SK-N-MC (cell line): ENCODE results near the gene RORC.
A peak's percentile ranks its signal among the peaks of the same experiment; 100 is the strongest.

ENCODE experiments used
- DNase-seq: peaks from one replicate; pipeline ENCODE4 v3.0.0-alpha.2; 2011; ENCODE audit warnings: low read depth, low spot score
- H3K27ac ChIP-seq: fragments of 200-600 bp; sonication (generic); 2 replicates; pipeline ENCODE4 v1.5.1; 2016; ENCODE audit warnings: mixed run types
- H3K36me3 ChIP-seq: fragments of 200-600 bp; sonication (generic); 2 replicates; pipeline ENCODE4 v1.6.1; 2017; ENCODE audit warnings: antibody characterized with exemption, low read length, mixed read lengths; ENCODE audit not compliant: insufficient read depth
- H3K4me3 ChIP-seq: fragments of 200-600 bp; sonication (generic); 2 replicates; pipeline ENCODE4 v1.5.1; 2016
- H3K9ac ChIP-seq: fragments of 200-600 bp; sonication (generic); 2 replicates; pipeline ENCODE4 v1.8.0; 2017; ENCODE audit warnings: mixed run types, mixed read lengths; ENCODE audit not compliant: insufficient read length
- H3K9me3 ChIP-seq: fragments of 200-600 bp; sonication (generic); 2 replicates; pipeline ENCODE4 v1.6.1; 2017; ENCODE audit warnings: low read depth, mild to moderate bottlenecking, antibody characterized with exemption, low read length, moderate library complexity, mixed read lengths
- EZH2 ChIP-seq: fragments of 200-600 bp; sonication (generic); IDR thresholded peaks from one replicate; pipeline ENCODE4 v1.6.1; 2017; ENCODE audit warnings: antibody characterized with exemption
- FOXP2 ChIP-seq: optimal IDR thresholded peaks from 2 replicates; pipeline ENCODE3; 2011; ENCODE audit warnings: mild to moderate bottlenecking, moderate library complexity; ENCODE audit not compliant: insufficient read depth; ENCODE audit errors: extremely low read length, control extremely low read depth
- POLR2AphosphoS5 ChIP-seq: IDR thresholded peaks from 2 replicates; pipeline ENCODE4 v1.6.1; 2012; ENCODE audit warnings: mild to moderate bottlenecking, low read depth, low read length, borderline replicate concordance

RORC gene

GRCh38 chr1:151801846-151802245 is 29.8 kb downstream of the RORC start:
- DNase-seq = no peak
- H3K9me3 ChIP-seq = no peaks in the 10 kb centered on the region
- H3K36me3 ChIP-seq = no peaks in the 10 kb centered on the region
- TF ChIP-seq EZH2 = no peak
- no peak for TF ChIP-seq FOXP2
- TF ChIP-seq POLR2AphosphoS5 = no peak
- H3K9ac ChIP-seq = no peak overlapping the region
- no peak overlapping the region for H3K4me3 ChIP-seq
- no peak overlapping the region for H3K27ac ChIP-seq

- no peaks in the 10 kb centered on the region for H3K36me3 ChIP-seq
- TF ChIP-seq EZH2 (no peak), FOXP2 (no peak), POLR2AphosphoS5 (no peak)
Measured at GRCh38 chr1:151801310-151801820, 30.2 kb downstream of the RORC start.

GRCh38 chr1:151800830-151801229 is 30.8 kb downstream of the RORC start:
- no peak for DNase-seq
- TF ChIP-seq POLR2AphosphoS5 (no peak), FOXP2 (no peak), EZH2 (no peak)

More at GRCh38 chr1:151801310-151801820, 30.2 kb downstream of the RORC start:
- H3K9ac ChIP-seq = no peak overlapping the region
- no peak for DNase-seq
- H3K9me3 ChIP-seq = no peaks in the 10 kb centered on the region
- H3K4me3 ChIP-seq = no peak overlapping the region
- H3K27ac ChIP-seq = no peak overlapping the region

GRCh38 chr1:151799179-151800022 is 32.2 kb downstream of the RORC start:
- Histone ChIP-seq H3K4me3 (no peak overlapping the region), H3K9me3 (no peaks in the 10 kb centered on the region), H3K36me3 (no peaks in the 10 kb centered on the region), H3K27ac (no peak overlapping the region), H3K9ac (no peak overlapping the region)
- TF ChIP-seq POLR2AphosphoS5 (no peak), FOXP2 (no peak), EZH2 (no peak)
- no peak for DNase-seq

More at GRCh38 chr1:151800830-151801229, 30.8 kb downstream of the RORC start:
- H3K9ac ChIP-seq = no peak overlapping the region
- no peaks in the 10 kb centered on the region for H3K9me3 ChIP-seq
- no peak overlapping the region for H3K4me3 ChIP-seq
- H3K36me3 ChIP-seq = no peaks in the 10 kb centered on the region
- H3K27ac ChIP-seq = no peak overlapping the region

DNA sequence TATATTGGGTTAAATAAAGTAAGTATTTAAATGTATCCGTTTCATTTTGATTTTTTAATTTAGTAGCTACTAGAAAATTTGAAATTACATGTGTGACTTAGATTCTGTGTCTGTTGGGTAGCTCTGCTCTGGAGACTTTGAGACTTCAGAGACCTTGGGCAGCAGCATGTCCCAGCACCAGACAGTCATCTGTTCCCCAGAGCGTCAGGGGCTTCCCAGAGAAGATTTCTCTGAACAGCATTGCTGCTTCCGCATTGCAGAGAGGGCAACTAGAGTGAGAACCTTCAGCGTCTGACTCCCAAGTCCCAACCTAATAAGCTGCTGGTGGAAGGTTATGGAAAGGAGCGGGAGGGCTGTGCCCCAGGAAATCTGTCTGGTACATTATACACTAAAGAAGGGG is 33.0 kb downstream of the RORC start:
- H3K36me3 ChIP-seq = no peaks in the 10 kb centered on the region
- H3K4me3 ChIP-seq = no peak overlapping the region
- H3K9ac ChIP-seq = no peak overlapping the region
- TF ChIP-seq EZH2 = no peak
- no peak for TF ChIP-seq POLR2AphosphoS5
- no peak for TF ChIP-seq FOXP2
- H3K27ac ChIP-seq = no peak overlapping the region
- DNase-seq = no peak
- H3K9me3 ChIP-seq = no peaks in the 10 kb centered on the region

GRCh38 chr1:151790940-151791651 is 40.5 kb downstream of the RORC start:
- Histone ChIP-seq H3K9ac (no peak overlapping the region), H3K9me3 (no peaks in the 10 kb centered on the region), H3K27ac (no peak overlapping the region), H3K4me3 (peak overlapping the region; percentile 78), H3K36me3 (no peaks in the 10 kb centered on the region)
- TF ChIP-seq POLR2AphosphoS5 (no peak), FOXP2 (no peak), EZH2 (no peak)
- no peak for DNase-seq

DNA sequence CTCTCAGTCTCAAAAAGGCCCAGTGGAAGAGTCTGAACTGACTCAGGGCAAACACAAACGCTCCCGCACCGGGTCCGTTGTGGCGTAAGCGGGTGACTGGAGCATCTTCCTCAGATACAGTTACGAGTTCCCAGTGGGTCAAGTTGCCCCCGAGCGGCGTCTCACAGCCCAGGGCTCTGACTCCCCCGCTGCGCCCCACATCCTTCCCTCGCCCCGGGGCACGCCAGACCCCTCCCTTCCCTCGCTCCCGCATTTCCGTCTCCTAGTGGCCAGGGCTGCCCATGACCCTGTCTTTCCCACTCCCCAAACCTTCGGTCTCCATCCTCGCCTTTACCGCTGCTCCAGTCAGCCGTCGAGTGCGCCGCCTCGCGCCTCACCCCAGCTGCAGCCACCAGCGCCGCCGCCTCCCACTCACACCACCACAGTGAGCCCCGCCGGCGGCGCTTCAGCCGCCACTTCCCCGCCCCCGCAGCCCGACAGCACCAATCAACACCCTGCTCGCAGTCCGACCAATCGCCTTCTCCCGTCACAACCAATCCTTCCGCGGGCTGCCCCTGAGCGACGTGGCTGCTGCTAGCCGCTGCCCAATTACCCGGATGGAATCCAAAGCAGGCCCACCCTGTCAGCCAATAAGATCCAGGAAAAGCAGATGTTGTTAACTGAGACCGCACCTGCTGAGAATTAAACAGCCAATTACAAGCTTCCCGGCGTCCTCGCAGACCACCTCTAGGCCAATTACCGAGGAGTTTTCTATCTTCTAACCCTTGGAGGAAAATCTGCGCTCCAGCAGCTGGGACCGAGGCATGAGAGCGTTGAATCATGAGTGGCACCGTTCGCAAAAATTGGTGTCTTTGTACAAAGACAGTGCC is 41.3 kb downstream of the RORC start, which contains the start of gene TDRKH:
Gene TDRKH, minus strand, starts transcription at position 430 of the 869 bp plus-strand sequence. CDS start 7,478 bp downstream, outside the sequence.
- no peaks in the 10 kb centered on the region for H3K9me3 ChIP-seq
- H3K27ac ChIP-seq = no peak within 1 kb of the TSS
- DNase-seq = peak; percentile 92
- no peak within 1 kb of the TSS for H3K9ac ChIP-seq
- no peak for TF ChIP-seq EZH2
- peak; percentile 23; the same call in 1 of the 2 replicates for TF ChIP-seq POLR2AphosphoS5
- TF ChIP-seq FOXP2 = no peak
- no peaks in the 10 kb centered on the region for H3K36me3 ChIP-seq
- peak within 1 kb of the TSS; percentile 80 for H3K4me3 ChIP-seq
